Measurements from ENCODE around the gene TMEM30A. TPM values are rescaled to one million over a fixed set of nuclear protein-coding genes. Genes with fewer than 3 reads are reported as not detected.

The TMEM30A gene
- total and polyA plus RNA-seq, 4 experiments from 2014 or later, result 44.7 to 78.3 (median 65.1) TPM

- no peaks in the 10 kb centered on the region for H3K4me1 ChIP-seq (ENCODE audit: insufficient read depth, low read length)
- H3K27me3 ChIP-seq (ENCODE audit: insufficient read depth, low read length), result peaks cover 5% of the 10 kb centered on the region
- intact Hi-C loops (cut with micrococcal nuclease), result no loop called here
- no peak overlapping the region for H3K4me3 ChIP-seq (ENCODE audit: low read length in 2 of 2)
- H3K27me3 Mint-ChIP-seq, result peaks cover 20 to 30% of the 10 kb centered on the region in 2 donors
- H3K4me1 Mint-ChIP-seq, result no peaks in the 10 kb centered on the region
- ChIA-PET POLR2A (ENCODE audit: partially characterized antibody) (no interaction called here), CTCF (ENCODE audit: partially characterized antibody) (interaction anchor here (1.3 to 2.6 kb wide), 3 partner anchors 11 to 17 kb away, joined by 4 to 57 read pairs (median 5); no protein-coding TSS in a partner anchor)
- no peak overlapping the region for H3K27ac Mint-ChIP-seq
- H3K9me3 Mint-ChIP-seq, result no peaks in the 10 kb centered on the region
- H3K9me3 ChIP-seq (ENCODE audit: control insufficient read depth in 1 of 2, low read length in 2 of 2), result no peaks in the 10 kb centered on the region
- no peak overlapping the region for H3K4me3 Mint-ChIP-seq
- no peaks in the 10 kb centered on the region for H3K36me3 ChIP-seq (ENCODE audit: insufficient read depth, low read length)
- no peaks in the 10 kb centered on the region for H3K36me3 Mint-ChIP-seq
- no peak for DNase-seq
- H3K27ac ChIP-seq (ENCODE audit: low read depth, low read length), result no peak overlapping the region
These were observed 63.5 kb downstream of the TMEM30A start for GRCh38 chr6:75221116-75221515.

DNA sequence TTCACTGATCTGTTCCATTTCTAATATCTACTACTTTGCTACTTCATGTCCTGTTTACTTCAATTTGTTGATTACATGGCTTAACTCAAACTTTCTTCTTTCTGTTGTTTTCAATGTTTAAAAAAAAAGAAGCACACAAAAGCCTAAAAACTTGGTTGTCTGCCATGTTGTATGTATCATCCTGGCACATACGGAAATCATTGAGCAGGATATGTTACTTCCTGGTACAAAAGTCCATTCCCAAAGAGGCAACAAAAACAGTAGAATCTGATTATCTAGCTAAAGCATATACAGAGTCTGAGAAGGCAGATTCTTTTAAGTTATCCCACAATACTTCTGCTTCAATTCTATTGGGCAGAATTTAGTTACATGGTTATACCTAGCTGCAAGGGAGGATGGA is 64.2 kb downstream of the TMEM30A start:
- Histone ChIP-seq H3K4me1 (ENCODE audit: insufficient read depth, low read length) (no peaks in the 10 kb centered on the region), H3K4me3 (ENCODE audit: low read length in 2 of 2) (no peak overlapping the region), H3K27me3 (ENCODE audit: insufficient read depth, low read length) (peaks cover 5% of the 10 kb centered on the region), H3K36me3 (ENCODE audit: insufficient read depth, low read length) (no peaks in the 10 kb centered on the region), H3K27ac (ENCODE audit: low read depth, low read length) (no peak overlapping the region), H3K9me3 (ENCODE audit: control insufficient read depth in 1 of 2, low read length in 2 of 2) (no peaks in the 10 kb centered on the region)
- Mint-ChIP-seq H3K4me1 (no peaks in the 10 kb centered on the region), H3K27ac (no peak overlapping the region), H3K36me3 (no peaks in the 10 kb centered on the region), H3K4me3 (no peak overlapping the region), H3K27me3 (peaks cover 23 to 34% of the 10 kb centered on the region in 2 donors), H3K9me3 (no peaks in the 10 kb centered on the region)
- POLR2A ChIA-PET (ENCODE audit: partially characterized antibody), result interaction anchor here (0.5 kb wide), 1 partner anchor 443 kb away, joined by 3 read pairs; no protein-coding TSS in a partner anchor
- no peak for DNase-seq
- CTCF ChIA-PET (ENCODE audit: partially characterized antibody), result interaction anchor here (1.3 to 2.6 kb wide), 3 partner anchors 10 to 16 kb away, joined by 4 to 57 read pairs (median 5); no protein-coding TSS in a partner anchor
- intact Hi-C loops (cut with micrococcal nuclease), result no loop called here

- Mint-ChIP-seq H3K4me3 (no peak overlapping the region), H3K27ac (no peak overlapping the region), H3K36me3 (no peaks in the 10 kb centered on the region), H3K27me3 (peaks cover 24 to 30% of the 10 kb centered on the region in 2 donors), H3K4me1 (no peaks in the 10 kb centered on the region), H3K9me3 (no peaks in the 10 kb centered on the region)
- Histone ChIP-seq H3K4me3 (ENCODE audit: low read length in 2 of 2) (no peak overlapping the region), H3K9me3 (ENCODE audit: control insufficient read depth in 1 of 2, low read length in 2 of 2) (no peaks in the 10 kb centered on the region), H3K36me3 (ENCODE audit: insufficient read depth, low read length) (no peaks in the 10 kb centered on the region), H3K27me3 (ENCODE audit: insufficient read depth, low read length) (peaks cover 5% of the 10 kb centered on the region), H3K4me1 (ENCODE audit: insufficient read depth, low read length) (no peaks in the 10 kb centered on the region), H3K27ac (ENCODE audit: low read depth, low read length) (no peak overlapping the region)
- POLR2A ChIA-PET (ENCODE audit: partially characterized antibody), result no interaction called here
- intact Hi-C loops (cut with micrococcal nuclease), result no loop called here
- CTCF ChIA-PET (ENCODE audit: partially characterized antibody), result interaction anchor here (2.6 kb wide), 1 partner anchor 9 kb away, joined by 57 read pairs; no protein-coding TSS in a partner anchor
- no peak for DNase-seq
These were observed 65.3 kb downstream of the TMEM30A start for GRCh38 chr6:75219263-75219662.

DNA sequence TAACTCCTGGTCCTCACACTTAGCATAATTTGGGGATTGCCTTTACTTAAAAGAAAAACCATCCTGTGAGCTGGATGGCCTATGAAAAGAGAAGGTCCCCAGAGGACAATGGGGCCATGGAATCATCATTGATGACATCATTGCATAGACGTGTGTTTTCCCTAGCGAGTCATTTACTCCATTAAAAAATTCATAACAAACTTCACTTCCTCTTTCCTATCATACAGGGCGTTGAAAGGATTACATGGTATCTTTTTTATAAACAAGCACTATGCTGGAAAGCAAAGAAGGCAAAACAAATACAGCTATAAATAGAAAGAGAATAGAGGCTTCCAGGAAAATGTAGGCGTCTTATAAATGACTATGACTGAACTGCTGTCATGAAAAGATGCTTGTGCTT is 67.4 kb downstream of the TMEM30A start:
- no peaks in the 10 kb centered on the region for H3K4me1 Mint-ChIP-seq
- intact Hi-C loops (cut with micrococcal nuclease), result no loop called here
- POLR2A ChIA-PET (ENCODE audit: partially characterized antibody), result interaction anchor here (0.8 kb wide), 1 partner anchor 12 kb away, joined by 3 read pairs; no protein-coding TSS in a partner anchor
- Histone ChIP-seq H3K4me3 (ENCODE audit: low read length in 2 of 2) (no peak overlapping the region), H3K4me1 (ENCODE audit: insufficient read depth, low read length) (no peaks in the 10 kb centered on the region), H3K27ac (ENCODE audit: low read depth, low read length) (no peak overlapping the region), H3K36me3 (ENCODE audit: insufficient read depth, low read length) (no peaks in the 10 kb centered on the region), H3K27me3 (ENCODE audit: insufficient read depth, low read length) (peaks cover 5% of the 10 kb centered on the region), H3K9me3 (ENCODE audit: control insufficient read depth in 1 of 2, low read length in 2 of 2) (no peaks in the 10 kb centered on the region)
- H3K9me3 Mint-ChIP-seq, result no peaks in the 10 kb centered on the region
- H3K27ac Mint-ChIP-seq, result no peak overlapping the region
- no peak for DNase-seq
- CTCF ChIA-PET (ENCODE audit: partially characterized antibody), result interaction anchor here (0.9 to 1.5 kb wide), 3 partner anchors 8 to 1484 kb away, joined by 4 to 5 read pairs (median 4); no protein-coding TSS in a partner anchor
- no peaks in the 10 kb centered on the region for H3K36me3 Mint-ChIP-seq
- no peak overlapping the region for H3K4me3 Mint-ChIP-seq
- H3K27me3 Mint-ChIP-seq, result peaks cover 27 to 31% of the 10 kb centered on the region in 2 donors

DNA sequence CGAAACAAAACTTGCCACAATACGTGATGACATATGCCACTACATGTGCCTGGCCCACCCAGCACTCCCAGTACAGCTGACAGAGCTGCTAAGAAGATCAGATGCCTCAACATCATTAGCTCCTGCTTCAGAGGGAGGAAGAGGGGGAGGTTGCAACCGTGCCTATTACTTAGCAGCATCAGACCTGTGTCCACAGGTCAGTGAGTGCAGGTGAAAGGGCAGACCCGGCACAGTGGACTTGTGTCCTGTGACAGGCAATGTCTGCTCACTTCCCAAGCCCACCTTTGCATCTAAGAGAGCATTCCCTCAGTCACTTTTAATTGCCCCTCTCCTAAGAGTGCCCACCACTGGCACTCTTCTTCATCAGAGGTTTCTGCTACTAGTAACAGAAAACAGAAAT is 69.3 kb downstream of the TMEM30A start:
- ChIA-PET POLR2A (ENCODE audit: partially characterized antibody) (no interaction called here), CTCF (ENCODE audit: partially characterized antibody) (interaction anchor here (1.0 to 1.5 kb wide), 2 partner anchors 8 to 1479 kb away, joined by 3 to 6 read pairs; no protein-coding TSS in a partner anchor)
- H3K27me3 ChIP-seq (ENCODE audit: insufficient read depth, low read length), result peaks cover 5% of the 10 kb centered on the region
- intact Hi-C loops (cut with micrococcal nuclease), result no loop called here
- peaks cover 25 to 38% of the 10 kb centered on the region in 2 donors for H3K27me3 Mint-ChIP-seq
- no peaks in the 10 kb centered on the region for H3K36me3 ChIP-seq (ENCODE audit: insufficient read depth, low read length)
- no peaks in the 10 kb centered on the region for H3K9me3 ChIP-seq (ENCODE audit: control insufficient read depth in 1 of 2, low read length in 2 of 2)
- H3K27ac Mint-ChIP-seq, result no peak overlapping the region
- DNase-seq, result no peak
- H3K4me3 ChIP-seq (ENCODE audit: low read length in 2 of 2), result no peak overlapping the region
- H3K4me3 Mint-ChIP-seq, result no peak overlapping the region
- no peaks in the 10 kb centered on the region for H3K9me3 Mint-ChIP-seq
- H3K4me1 ChIP-seq (ENCODE audit: insufficient read depth, low read length), result no peaks in the 10 kb centered on the region
- no peaks in the 10 kb centered on the region for H3K36me3 Mint-ChIP-seq
- H3K27ac ChIP-seq (ENCODE audit: low read depth, low read length), result no peak overlapping the region
- no peaks in the 10 kb centered on the region for H3K4me1 Mint-ChIP-seq

DNA sequence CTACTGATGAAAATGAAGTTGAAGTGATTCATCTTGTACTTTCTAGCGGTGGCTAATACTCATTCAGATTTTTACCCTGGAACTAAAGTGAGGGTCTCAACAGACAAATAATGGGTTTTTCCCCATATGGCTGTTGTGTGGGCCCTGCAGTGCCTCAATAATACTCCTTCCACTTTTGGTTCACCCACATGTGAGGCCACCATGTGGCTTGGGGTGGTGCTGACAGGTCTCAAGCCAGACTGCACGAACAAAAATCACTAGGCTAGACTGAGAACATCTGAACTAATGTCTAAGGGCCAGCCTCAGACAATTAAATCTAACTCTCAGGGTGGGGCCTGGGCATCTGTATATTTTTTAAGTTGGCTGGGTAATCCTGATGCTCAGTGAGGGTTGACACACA is 70.9 kb downstream of the TMEM30A start:
- CTCF ChIA-PET (ENCODE audit: partially characterized antibody), result interaction anchor here (1.0 to 1.2 kb wide), 2 partner anchors 1477 to 1480 kb away, joined by 3 to 5 read pairs; no protein-coding TSS in a partner anchor
- H3K36me3 Mint-ChIP-seq, result no peaks in the 10 kb centered on the region

GRCh38 chr6:75213112-75213511 is 71.5 kb downstream of the TMEM30A start:
- no peak overlapping the region for H3K4me3 Mint-ChIP-seq
- Histone ChIP-seq H3K4me1 (ENCODE audit: insufficient read depth, low read length) (peaks cover 9% of the 10 kb centered on the region), H3K27ac (ENCODE audit: low read depth, low read length) (no peak overlapping the region), H3K9me3 (ENCODE audit: control insufficient read depth in 1 of 2, low read length in 2 of 2) (no peaks in the 10 kb centered on the region), H3K4me3 (ENCODE audit: low read length in 2 of 2) (no peak overlapping the region), H3K36me3 (ENCODE audit: insufficient read depth, low read length) (no peaks in the 10 kb centered on the region), H3K27me3 (ENCODE audit: insufficient read depth, low read length) (peaks cover 10% of the 10 kb centered on the region)
- ChIA-PET CTCF (ENCODE audit: partially characterized antibody) (interaction anchor here (0.9 to 1.2 kb wide), 3 partner anchors 1474 to 1480 kb away, joined by 3 to 5 read pairs (median 4); no protein-coding TSS in a partner anchor), POLR2A (ENCODE audit: partially characterized antibody) (no interaction called here)
- H3K9me3 Mint-ChIP-seq, result no peaks in the 10 kb centered on the region
- intact Hi-C loops (cut with micrococcal nuclease), result no loop called here
- H3K36me3 Mint-ChIP-seq, result no peaks in the 10 kb centered on the region
- no peak for DNase-seq
- no peak overlapping the region for H3K27ac Mint-ChIP-seq
- peaks cover 9 to 12% (median 11%) of the 10 kb centered on the region in 4 donors for H3K4me1 Mint-ChIP-seq
- peaks cover 29 to 43% of the 10 kb centered on the region in 2 donors for H3K27me3 Mint-ChIP-seq

More for the DNA sequence above, 70.9 kb downstream of the TMEM30A start:
- Histone ChIP-seq H3K4me1 (ENCODE audit: insufficient read depth, low read length) (peaks cover 3% of the 10 kb centered on the region), H3K27ac (ENCODE audit: low read depth, low read length) (no peak overlapping the region), H3K36me3 (ENCODE audit: insufficient read depth, low read length) (no peaks in the 10 kb centered on the region), H3K4me3 (ENCODE audit: low read length in 2 of 2) (no peak overlapping the region), H3K27me3 (ENCODE audit: insufficient read depth, low read length) (peaks cover 5% of the 10 kb centered on the region), H3K9me3 (ENCODE audit: control insufficient read depth in 1 of 2, low read length in 2 of 2) (no peaks in the 10 kb centered on the region)
- Mint-ChIP-seq H3K4me3 (no peak overlapping the region), H3K27ac (no peak overlapping the region), H3K4me1 (peaks cover 4 to 5% (median 5%) of the 10 kb centered on the region in 4 donors), H3K9me3 (no peaks in the 10 kb centered on the region), H3K27me3 (peaks cover 26 to 40% of the 10 kb centered on the region in 2 donors)
- no peak for DNase-seq
- POLR2A ChIA-PET (ENCODE audit: partially characterized antibody), result no interaction called here
- intact Hi-C loops (cut with micrococcal nuclease), result no loop called here
